HG03442 (cell line): ENCODE results near the gene RAB20.
"Not testable (repeated sequence)": the region's sequence is repeated elsewhere in the genome, so short reads cannot be mapped to it uniquely, and the experiment has no call there.

Experiments used
- ATAC-seq: cut with Tn5 transposase; IDR thresholded peaks from one replicate; pipeline ENCODE4 v1.9.1; 2021; ENCODE audit warnings: mild to moderate bottlenecking, moderate library complexity; ENCODE audit not compliant: unreplicated experiment

RAB20 gene

DNA sequence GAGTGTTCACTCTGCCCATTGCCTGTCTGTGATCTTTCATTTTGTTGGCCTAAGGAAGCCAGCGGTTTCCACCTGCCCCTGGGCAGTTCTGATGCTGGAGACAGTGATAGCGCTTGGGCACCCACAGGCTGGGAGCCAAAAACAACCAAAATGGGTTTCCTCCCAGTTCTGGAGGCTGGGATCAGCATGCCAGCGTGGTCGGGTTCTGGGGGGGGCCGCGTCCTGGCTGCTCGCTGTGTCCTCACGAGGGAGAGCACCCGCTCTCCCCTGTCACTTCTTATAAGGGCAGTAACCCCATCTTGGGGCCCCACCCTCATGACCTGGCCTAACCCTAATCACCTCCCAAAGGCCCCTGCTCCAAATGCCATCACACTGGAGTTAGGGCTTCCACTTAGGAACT is 67.9 kb downstream of the RAB20 start:
- no peak for ATAC-seq

DNA sequence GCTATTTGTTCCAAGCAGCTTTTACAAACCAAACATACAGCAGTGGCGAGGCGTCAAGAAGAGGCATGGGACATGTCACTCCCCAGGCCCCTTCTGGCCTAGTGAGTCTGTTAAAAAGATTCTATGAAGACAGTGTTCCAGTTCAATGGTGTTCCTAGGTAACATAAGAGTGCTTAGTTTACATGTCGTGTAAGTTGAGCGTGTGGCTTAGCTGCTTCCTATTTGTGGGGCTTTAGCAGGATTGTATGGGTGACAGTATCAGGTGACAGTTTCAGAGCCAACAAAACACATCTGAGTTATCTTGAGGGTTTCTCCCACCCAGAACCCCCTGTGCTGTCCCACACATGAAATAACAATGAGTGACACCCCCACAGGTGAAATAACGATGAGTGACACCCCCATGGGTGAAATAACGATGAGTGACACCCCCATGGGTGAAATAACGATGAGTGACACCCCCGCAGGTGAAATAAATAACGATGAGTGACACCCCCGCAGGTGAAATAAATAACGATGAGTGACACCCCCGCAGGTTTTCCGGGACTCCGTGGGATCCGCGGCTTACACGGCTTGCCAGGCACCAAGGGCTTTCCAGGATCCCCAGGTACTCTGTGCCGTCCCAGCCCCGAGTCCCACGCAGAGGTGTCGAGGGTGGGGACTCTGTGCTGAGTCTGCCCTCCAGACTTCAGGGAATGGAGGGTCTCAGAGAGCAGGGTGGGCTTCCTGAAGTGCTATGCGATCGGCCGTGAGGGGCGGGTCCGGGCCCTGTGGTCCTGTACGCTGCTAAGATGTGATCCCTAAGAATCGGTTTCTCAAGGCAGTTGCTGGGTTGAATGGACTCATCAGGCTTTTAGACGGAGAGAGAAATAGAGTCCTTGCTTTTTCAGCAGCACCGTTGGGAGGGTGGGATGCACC is 68.6 kb downstream of the RAB20 start:
- no peak for ATAC-seq

DNA sequence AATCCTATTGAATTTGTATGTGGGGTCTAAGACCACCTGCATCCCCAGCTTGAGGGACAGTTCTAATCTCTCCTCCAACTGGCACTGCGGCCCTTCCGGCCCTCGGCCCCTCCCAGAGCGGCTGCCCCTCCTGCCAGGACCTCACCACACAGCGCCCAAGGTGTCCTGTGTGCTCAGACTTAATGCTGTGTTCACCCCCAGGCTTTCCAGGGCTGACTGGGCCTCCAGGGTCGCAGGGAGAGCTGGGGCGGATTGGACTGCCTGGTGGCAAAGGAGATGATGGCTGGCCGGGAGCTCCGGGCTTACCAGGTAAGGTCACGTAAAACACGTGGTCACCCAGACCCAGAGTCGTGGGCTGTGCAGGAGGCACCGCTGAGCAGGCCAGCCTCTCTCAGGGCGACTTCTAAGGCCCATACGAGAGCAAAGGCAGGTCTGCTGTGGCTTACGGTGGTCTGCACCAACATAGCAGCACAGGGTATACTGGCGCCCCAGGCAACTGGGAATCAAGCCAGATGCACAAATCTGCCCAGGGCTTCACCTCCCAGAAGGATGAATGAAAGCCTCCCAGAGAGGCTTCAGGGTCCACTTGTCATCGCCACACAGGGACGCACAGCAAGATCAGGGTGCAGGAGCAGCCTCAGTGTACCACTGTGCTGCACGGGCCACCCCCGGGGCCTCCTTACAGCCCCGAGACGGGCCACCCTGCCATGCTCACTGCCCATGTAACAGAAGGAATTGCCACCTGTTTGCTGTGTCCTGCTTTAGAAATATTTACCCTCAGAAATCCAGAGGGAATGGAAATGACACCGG is 69.4 kb downstream of the RAB20 start:
- no peak for ATAC-seq

DNA sequence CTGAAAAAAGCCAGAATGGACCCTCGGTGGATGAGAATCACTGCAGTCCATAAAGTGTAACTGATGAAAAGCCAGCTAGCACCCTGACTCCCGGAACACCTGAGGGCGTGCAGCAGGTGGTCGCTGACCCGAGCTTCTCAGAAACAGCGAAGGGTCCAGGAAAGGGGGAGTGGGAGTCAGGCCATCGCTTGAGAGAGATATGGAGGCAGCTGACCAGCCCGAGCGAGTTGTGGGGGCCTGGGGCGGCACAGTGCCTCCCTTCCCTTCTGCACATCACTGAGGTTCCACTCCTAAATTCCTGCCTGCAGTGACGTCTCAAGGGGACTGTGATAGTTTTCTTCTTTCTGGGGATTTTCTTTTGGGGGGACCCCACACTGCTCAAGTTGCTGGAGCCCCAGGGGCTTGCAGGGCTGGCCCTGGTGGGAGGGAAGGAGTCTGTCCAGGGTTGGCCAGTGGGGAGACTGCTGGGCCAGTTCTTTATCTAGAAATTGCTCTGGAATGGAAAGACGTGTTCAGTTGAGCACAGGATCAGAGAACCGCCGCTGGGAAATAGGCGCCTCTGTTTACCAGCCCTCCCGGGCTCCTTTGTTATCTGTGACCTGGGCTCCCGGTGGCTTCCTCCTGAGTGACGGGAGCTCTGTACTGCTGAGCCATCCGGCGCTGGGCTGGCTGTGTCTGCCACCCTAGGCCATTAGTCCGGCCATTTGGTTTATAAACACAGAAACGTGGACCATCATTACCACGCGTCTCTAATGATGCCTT is 71.3 kb downstream of the RAB20 start:
- no peak for ATAC-seq

DNA sequence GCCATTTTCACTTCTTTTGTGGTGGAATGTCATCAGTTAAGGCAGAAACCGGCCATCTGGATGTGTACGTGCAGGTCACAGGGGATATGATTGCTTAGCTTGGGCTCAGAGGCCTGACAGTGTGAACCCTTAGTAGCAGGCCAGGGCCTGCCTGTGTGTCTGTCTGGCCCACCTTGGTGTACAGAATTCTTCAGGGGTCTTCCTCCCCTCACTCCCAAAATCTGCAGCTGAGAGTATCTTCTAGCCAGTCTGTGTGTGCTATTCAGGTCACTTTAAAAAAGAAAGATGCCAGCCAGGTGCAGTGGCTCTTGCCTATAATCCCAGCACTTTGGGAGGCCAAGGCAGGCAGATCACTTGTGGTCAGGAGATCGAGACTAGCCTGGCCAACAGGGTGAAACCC is 74.6 kb downstream of the RAB20 start:
- ATAC-seq, result not testable (repeated sequence)

DNA sequence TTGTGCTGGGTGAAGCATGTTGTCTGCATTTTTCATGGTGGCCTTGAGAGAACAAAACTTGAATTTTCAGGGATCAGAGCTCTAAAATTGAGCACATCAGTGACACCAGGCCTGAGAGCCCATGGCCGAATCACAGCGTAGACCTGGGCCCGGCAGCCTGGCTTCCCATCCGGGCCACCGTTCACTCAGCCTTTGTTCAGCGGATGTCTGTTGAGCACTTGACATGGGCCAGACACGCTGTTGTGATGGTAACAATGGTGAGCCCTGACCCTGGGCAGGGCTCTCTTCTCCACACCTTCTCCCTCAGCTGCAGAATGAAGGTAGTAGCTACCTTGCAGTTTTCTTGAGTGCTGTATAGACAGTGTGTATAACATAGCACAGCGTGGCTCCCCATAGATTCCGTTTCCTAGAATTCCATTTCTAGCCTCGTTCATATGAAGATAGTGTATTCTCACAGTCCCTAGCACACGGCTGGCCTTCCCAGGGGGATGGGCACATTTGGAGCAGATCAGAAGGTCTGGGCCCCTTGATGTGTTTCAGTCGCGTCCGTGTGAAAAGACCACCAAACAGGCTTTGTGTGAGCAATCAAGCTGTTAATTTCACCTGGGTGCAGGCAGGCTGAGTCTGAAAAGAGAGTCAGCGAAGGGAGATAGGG is 75.3 kb downstream of the RAB20 start:
- no peak for ATAC-seq

DNA sequence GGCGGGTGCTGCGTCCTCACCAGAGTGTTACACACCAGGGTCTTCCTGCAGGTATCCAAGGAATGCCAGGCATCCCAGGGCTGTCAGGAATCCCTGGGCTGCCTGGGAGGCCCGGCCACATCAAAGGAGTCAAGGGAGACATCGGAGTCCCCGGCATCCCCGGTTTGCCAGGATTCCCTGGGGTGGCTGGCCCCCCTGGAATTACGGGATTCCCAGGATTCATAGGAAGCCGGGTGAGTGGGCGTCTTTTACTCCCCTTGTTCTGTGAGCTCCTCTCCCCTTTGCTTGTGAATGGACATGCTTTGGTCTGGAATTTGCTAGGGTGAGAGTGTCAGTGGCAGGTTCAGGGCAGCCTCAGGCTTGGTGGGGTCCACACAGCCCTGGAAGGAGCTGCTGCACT is 75.9 kb downstream of the RAB20 start:
- ATAC-seq, result no peak

DNA sequence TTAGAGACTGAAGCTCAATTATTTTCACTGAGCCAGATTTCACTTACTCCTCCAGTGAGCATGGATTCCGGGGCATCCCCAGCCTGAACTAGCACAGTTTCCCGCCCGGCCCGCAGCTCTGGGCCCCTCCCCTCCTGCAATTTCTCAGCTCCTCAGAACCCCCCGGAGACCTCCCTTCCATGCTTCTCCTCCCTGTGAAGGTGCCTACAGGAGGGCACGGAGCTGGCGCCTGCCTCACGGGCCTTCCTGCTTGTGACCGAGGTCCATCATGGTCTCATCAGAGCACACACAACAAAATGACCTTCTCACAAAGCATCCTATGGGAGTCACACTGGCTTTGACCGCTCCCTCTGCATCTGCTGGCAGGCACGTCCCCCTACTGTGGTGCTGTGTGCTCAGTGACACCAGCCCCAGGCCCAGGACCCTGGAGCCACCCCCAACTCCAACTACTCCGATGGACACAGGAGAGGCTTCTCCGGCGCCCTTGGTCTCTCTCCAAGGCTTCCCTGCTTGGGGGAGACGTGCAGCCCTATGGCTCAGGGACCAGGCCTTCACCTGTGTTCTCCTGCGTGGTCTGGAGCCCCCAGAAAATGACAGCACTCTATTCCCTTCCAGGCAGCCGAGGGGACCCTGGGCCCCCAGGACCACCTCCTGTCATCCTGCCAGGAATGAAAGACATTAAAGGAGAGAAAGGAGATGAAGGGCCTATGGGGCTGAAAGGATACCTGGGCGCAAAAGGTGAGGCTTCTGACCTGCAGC is 77.1 kb downstream of the RAB20 start:
- no peak for ATAC-seq

DNA sequence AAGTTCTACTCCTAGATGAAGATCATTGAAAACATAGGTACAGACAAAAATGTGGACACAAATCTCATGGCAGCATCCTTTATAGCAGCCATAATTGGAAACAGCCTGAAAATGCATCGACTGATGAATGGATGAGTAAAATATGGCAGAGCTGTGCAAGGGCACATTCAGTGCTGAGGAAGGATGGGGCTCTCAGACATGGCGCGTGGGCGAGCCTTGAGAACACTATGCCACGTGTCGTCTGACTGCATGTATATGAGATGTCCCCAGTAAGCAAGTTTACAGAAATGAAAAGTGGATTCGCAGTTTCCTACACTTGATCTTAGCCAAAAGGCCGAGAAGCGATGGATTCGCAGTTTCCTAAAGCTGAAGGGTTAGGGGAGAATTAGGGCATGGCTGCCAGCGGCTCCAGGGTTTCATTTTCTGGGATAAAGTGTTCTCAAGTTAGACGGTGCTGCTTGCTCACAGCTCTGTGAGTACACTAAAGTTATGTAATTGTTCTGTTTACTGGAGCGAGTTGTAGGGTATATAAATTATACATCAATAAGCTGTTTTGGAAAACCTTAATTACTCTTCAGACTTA is 78.0 kb downstream of the RAB20 start:
- ATAC-seq, result no peak

DNA sequence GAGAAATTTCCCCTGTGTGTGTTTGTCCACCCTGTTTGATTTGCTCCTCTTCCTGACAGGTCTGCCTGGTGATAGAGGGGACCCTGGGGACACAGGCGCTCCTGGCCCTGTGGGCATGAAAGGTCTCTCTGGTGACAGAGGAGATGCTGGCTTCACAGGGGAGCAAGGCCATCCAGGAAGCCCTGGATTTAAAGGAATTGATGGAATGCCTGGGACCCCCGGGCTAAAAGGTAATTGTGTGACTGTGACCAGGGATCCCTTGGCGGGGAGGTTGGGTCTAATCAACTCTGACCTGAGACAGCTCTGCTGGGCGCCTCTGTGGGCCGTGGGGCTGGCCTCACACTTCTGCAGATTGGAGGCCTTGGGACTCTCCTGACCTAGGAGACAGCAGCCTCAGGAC is 81.4 kb downstream of the RAB20 start:
- ATAC-seq, result no peak

DNA sequence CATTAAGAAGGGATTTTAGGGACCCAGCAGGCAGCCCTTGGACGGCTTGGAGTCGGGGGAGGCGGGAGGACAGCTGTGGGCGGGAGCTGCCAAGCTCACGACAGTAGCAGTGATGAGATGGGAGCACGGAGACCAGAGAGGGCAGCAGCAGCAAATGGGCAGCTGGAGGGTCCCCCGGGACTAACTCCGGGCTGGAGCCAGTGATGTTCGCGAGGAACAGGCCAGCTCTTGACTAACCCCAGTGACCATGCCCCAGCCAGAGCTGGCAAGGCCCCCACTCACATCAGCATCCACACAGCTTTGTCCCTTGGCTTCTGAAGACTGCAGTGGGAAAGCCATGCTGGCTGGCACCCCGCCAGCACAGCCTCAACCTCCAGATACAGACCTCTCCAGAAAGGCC is 81.9 kb downstream of the RAB20 start:
- ATAC-seq, result no peak

DNA sequence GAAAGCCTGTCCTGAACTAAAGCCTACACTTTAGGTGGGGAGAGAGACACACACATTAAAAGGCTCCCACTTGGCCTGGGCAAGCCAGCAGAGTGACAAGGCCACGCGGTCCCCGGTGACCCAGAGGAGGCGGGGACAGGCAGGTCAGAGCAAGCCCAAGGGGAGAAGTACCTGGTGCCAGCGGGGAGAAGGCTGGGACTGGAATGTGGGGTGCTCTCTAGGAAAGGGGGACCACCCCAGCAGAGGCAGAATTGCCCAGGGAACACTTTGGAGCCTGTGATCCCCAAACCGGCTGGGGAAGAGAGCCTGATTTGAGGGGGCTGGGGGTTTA is 82.3 kb downstream of the RAB20 start:
- no peak for ATAC-seq

DNA sequence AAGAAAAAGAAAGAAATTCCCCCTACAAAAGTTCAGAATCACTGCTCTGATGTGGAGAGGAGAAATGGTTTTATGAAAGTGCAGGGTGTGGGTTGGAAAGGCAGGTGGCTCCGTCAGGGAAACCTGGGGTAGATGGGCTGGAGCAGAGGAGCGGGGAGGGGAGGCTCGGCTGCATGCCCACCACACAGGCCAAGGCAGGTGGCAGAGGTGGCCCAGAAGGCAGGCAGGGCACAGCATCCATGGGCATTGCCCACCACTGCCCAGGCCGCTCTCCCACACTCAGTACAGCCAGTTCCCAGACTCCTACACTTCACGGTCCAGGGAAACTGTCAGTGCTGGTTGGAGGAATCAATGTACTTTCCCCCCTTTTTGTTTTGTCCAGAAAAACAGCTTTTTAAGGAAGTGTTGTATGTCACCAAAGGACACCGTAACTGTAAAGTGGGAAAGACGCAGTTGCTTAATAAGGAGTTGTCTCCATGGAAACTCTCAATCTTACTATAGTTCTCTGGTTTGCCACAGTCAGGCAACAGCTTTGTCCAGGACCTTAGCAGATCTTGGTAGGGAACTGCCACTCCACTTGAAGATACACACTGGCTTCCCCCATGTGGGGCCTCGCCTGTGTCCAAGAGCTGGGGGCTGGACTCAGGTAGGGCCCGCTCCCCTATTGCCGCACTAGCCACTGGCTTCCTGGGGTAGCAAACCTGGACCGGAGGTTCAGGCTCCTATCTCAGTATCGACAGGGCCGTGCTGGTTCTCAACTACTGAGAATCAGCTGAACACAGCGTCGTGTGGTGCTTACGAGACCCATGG is 82.9 kb downstream of the RAB20 start:
- ATAC-seq, result no peak

DNA sequence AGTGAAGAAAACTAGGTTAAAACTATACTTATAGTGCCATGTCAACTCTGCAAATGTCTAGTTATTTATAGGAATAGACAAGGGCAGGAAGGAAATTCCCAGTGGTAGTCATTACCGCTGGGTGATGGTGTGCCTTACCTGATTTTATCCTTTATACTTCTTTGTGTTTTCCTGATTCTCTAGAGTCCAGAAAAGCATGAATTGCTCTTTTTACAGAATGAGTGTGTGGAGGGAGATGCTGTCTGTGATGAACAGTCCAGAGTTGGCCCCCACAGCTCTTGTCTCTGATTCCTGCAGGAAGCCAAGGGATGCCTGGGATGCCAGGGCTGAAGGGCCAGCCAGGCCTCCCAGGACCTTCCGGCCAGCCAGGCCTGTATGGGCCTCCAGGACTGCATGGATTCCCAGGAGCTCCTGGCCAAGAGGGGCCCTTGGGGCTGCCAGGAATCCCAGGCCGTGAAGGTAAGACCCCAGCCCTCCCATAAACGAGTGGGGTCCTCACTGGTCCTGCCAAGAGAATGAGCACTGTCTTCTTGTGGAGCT is 83.7 kb downstream of the RAB20 start:
- ATAC-seq, result no peak

DNA sequence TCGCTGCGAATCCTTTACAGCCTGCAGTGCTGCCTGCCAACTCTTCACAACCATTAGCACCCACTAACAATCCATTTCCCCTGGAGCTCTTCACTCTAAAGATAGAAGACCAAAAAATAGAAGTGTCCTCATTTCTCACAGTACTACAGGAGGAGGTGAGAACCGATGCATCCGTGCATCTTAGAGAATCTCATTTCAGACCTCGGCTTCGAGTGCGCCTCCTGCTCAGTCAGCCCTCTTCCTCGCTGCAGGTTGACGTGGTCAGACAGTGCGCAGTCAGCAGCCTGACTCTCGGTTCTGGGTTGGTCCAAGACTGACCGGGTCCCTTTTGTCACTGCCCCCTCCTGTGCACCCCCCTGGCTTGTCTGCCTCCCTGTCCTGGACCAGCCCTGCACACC is 85.3 kb downstream of the RAB20 start:
- ATAC-seq, result no peak

DNA sequence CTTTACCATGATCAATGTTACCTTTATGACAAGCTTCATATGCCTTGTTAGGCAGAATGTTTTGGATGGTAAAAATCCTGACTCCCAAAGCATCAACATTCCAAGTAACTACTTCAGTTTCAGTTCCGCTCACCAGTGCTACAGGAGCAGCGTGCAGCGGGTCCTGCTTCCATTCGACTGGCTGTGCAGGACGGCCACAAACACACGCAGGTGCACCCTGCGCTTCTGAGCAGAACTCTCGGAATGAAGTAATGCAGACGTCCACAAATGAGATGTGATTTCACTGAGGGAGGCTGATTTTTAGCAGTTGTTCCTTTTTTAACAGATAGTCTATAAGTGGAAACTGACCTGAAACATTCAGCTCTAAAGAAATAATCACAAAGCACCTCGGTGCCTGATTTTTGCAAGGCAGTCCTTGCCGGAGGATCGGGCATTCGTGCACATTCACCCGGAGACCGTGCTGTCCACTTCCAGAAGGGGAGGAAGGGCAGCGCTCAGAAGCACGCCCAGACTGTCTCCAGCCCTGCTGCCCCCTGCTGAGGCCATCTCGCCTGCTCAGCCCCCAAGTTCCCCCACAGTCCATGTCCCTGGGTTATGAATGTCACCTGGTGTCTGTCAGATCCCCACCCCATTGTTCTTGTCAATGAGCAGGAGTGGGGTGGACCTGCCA is 85.8 kb downstream of the RAB20 start:
- ATAC-seq, result no peak

DNA sequence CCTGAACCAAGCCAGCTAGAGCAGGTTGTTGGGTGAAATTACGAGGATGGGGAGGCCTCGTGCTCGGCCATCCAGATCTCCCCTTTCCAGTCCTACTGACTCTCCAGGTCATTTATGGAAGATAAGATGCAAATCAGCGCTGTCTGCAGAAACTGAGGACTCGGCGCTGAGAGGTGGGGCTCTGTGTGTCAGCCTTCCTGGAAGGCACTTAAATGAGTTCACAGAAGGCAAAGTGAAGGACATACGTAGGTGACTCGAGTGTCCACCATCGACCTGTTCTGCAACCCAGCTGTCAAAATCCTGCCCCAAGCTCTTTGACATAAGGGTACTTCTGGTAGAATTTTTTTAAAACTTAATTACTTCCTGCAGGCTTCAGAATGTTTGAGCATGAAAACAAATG is 86.4 kb downstream of the RAB20 start:
- ATAC-seq, result no peak

DNA sequence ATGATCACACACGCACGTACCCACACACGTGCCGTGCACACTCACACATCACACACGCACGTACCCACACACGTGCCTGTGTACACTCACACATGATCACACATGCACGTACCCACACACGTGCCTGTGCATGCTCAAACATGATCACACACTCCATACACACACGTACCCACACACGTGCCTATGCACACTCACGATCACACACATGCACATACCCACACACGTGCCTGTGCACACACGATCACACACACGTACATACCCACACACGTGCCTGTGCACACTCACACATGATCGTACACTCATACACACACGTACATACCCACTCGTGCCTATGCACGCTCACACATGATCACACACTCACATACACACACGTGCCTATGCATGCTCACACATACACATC is 86.8 kb downstream of the RAB20 start:
- ATAC-seq, result no peak
